Measurements from ENCODE around the gene HECA.
A peak's percentile ranks its signal among the peaks of the same experiment; 100 is the strongest.

Gene HECA

GRCh38 chr6:139173172-139173571, 38.3 kb downstream of the HECA start:
- H3K9ac ChIP-seq: no peak overlapping the region
- TF ChIP-seq Cebpa-rat (IDR thresholded peaks at IDR 0.05): no peak
- H3K36me3 ChIP-seq: peaks cover 70 to 93% (median 81%) of the 10 kb centered on the region in 11 experiments
- H3K9me3 ChIP-seq (replicated peaks in 1 of 11): no peaks in the 10 kb centered on the region; a peak in 1 of 22 replicates
- peaks cover 45 to 61% (median 53%) of the 10 kb centered on the region in 10 experiments for H3K4me1 ChIP-seq
- no peak overlapping the region for H3K4me3 ChIP-seq
- no peak overlapping the region for H3K27ac ChIP-seq
- peaks cover 0 to 100% (median 34%) of the 10 kb centered on the region in 11 experiments; a peak in 15 of 22 replicates for H4K20me1 ChIP-seq
- peak overlapping the region in 4 of 11 experiments; percentile 0 to 13 (median 9); a peak in 4 of 22 replicates for H3K4me2 ChIP-seq
- no peaks in the 10 kb centered on the region for H3K27me3 ChIP-seq

DNA sequence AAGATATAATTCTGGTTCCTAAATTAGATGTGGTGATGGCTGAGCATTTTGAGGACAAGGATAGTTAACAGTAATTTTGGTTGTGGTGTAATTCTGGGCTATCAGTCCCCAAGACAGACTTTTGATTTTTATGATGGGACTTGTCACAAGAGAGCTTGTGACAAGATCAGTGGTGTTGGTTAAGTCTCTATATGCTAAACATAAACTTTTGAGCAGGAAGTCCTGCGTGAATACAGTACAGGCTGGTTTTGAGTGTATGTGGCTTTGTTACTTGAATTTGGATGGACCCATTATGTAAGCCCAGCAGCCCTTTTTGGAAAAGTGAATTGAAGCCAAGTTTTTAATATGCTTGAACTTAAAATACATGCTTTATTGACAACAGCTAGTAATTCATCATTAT, 38.9 kb downstream of the HECA start:
- Histone ChIP-seq H3K9ac (no peak overlapping the region), H3K27ac (no peak overlapping the region), H3K9me3 (replicated peaks in 1 of 11) (no peaks in the 10 kb centered on the region; a peak in 1 of 22 replicates), H3K4me2 (peak overlapping the region in 3 of 11 experiments; percentile 0 to 57 (median 5); a peak in 2 of 22 replicates), H3K27me3 (no peaks in the 10 kb centered on the region), H3K36me3 (peaks cover 68 to 93% (median 81%) of the 10 kb centered on the region in 11 experiments), H4K20me1 (peaks cover 0 to 94% (median 30%) of the 10 kb centered on the region in 11 experiments; a peak in 14 of 22 replicates), H3K4me1 (peaks cover 45 to 63% (median 56%) of the 10 kb centered on the region in 10 experiments), H3K4me3 (no peak overlapping the region)
- no peak for TF ChIP-seq Cebpa-rat (IDR thresholded peaks at IDR 0.05)

DNA sequence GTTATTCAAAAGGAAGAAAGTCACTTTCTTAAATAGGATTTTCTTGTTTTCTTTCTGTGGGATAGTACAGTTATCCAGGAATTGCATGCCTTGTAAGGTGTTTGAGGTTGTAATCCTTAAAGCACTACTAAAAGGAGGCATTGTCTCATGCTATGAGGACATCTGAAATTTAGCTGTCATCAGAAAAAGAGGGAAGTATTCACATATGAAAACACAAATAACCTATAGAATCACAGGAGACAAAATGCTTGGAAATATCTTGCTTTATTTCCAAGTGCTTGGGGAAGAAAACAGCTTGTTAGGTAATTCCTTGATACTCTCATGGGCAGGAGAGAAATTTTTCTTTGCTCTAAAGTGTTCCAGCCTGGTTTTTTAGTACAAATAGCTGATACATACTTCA, 40.1 kb downstream of the HECA start:
- no peaks in the 10 kb centered on the region; a peak in 1 of 22 replicates for H3K9me3 ChIP-seq (replicated peaks in 1 of 11)
- peak overlapping the region; percentile 30 to 65 (median 57); a peak in 20 of 22 replicates for H3K4me2 ChIP-seq
- H3K9ac ChIP-seq: 0 out of 22 replicates have a peak overlapping the region, but pooled peaks of 2 of the 11 experiments have one; percentile 3 to 12
- no peak for TF ChIP-seq Cebpa-rat (IDR thresholded peaks at IDR 0.05)
- peaks cover 45 to 66% (median 56%) of the 10 kb centered on the region in 10 experiments for H3K4me1 ChIP-seq
- no peak overlapping the region for H3K4me3 ChIP-seq
- H3K27ac ChIP-seq: peak overlapping the region in 5 of 11 experiments; percentile 47 to 63 (median 53); a peak in 6 of 22 replicates
- peaks cover 68 to 93% (median 80%) of the 10 kb centered on the region in 11 experiments for H3K36me3 ChIP-seq
- peaks cover 0 to 82% (median 26%) of the 10 kb centered on the region in 11 experiments; a peak in 13 of 22 replicates for H4K20me1 ChIP-seq
- no peaks in the 10 kb centered on the region for H3K27me3 ChIP-seq

- H3K9ac ChIP-seq: 0 out of 22 replicates have a peak overlapping the region, but pooled peaks of 2 of the 11 experiments have one; percentile 3 to 12
Observed at GRCh38 chr6:139175389-139175948, 40.6 kb downstream of the HECA start.

GRCh38 chr6:139181236-139181635, 46.4 kb downstream of the HECA start:
- Histone ChIP-seq H3K4me1 (peaks cover 13 to 46% (median 23%) of the 10 kb centered on the region in 10 experiments), H3K36me3 (peaks cover 48 to 71% (median 55%) of the 10 kb centered on the region in 11 experiments), H3K9ac (no peak overlapping the region), H3K4me2 (no peak overlapping the region), H4K20me1 (peaks cover 0 to 23% (median 0%) of the 10 kb centered on the region in 11 experiments; a peak in 3 of 22 replicates), H3K27me3 (no peaks in the 10 kb centered on the region), H3K27ac (no peak overlapping the region), H3K4me3 (no peak overlapping the region), H3K9me3 (replicated peaks in 1 of 11) (peaks cover 0 to 5% (median 0%) of the 10 kb centered on the region in 11 experiments; a peak in 2 of 22 replicates)
- TF ChIP-seq Cebpa-rat (IDR thresholded peaks at IDR 0.05): no peak

More at GRCh38 chr6:139175389-139175948, 40.6 kb downstream of the HECA start:
- Histone ChIP-seq H3K9me3 (replicated peaks in 1 of 11) (no peaks in the 10 kb centered on the region; a peak in 1 of 22 replicates), H3K27me3 (no peaks in the 10 kb centered on the region), H3K4me2 (peak overlapping the region; percentile 30 to 65 (median 57)), H3K4me1 (peaks cover 45 to 66% (median 56%) of the 10 kb centered on the region in 10 experiments), H4K20me1 (peaks cover 0 to 81% (median 26%) of the 10 kb centered on the region in 11 experiments; a peak in 13 of 22 replicates), H3K4me3 (no peak overlapping the region), H3K36me3 (peaks cover 69 to 93% (median 80%) of the 10 kb centered on the region in 11 experiments), H3K27ac (peak overlapping the region in 6 of 11 experiments; percentile 35 to 63 (median 52); a peak in 9 of 22 replicates)
- TF ChIP-seq Cebpa-rat (IDR thresholded peaks at IDR 0.05): no peak

DNA sequence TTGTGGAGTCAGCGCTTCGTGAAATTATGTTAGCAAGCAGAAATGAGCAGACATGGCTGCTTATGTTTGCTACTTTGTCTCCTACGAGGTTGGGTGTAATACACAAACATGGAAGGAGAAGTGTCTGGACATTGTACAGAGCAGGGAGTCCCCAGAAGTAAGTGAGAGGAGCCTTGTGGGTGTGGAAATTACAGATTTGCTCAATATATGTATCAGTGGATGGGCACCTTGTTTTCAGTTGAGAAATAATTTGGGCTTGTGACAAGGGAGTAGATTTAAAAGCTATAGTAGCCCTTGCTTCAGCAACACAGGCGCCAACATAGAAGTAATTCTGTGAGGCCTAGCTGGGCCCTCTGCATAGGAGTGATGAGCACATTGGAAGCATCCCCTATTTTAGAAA, 49.2 kb downstream of the HECA start:
- TF ChIP-seq Cebpa-rat (IDR thresholded peaks at IDR 0.05): no peak

DNA sequence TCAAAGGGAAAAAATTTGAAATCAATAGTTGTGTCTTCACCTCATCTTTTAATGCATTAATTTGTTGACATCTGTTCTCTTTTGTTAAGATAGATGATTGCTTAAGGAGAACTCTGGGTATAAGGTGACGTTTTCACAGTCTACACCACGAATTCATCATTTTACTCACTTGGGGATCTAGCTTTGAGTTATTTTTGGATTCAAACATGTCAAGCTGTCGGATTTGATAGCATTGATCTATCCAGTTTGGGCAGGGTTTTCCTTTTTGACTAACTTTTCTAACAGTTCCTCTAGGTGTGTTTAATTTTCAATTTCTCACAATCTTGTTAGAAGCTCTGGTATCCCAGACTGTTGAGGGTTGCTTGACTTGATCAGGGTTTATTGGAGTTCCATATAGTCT, 49.6 kb downstream of the HECA start:
- no peak overlapping the region for H3K4me2 ChIP-seq
- H3K9ac ChIP-seq: no peak overlapping the region
- peaks cover 0 to 3% (median 0%) of the 10 kb centered on the region in 11 experiments; a peak in 2 of 22 replicates for H4K20me1 ChIP-seq
- no peak for TF ChIP-seq Cebpa-rat (IDR thresholded peaks at IDR 0.05)
- no peak overlapping the region for H3K4me3 ChIP-seq
- peaks cover 18 to 38% (median 25%) of the 10 kb centered on the region in 11 experiments for H3K36me3 ChIP-seq
- H3K9me3 ChIP-seq (replicated peaks in 1 of 11): peaks cover 0 to 5% (median 0%) of the 10 kb centered on the region in 11 experiments; a peak in 1 of 22 replicates
- no peaks in the 10 kb centered on the region for H3K27me3 ChIP-seq
- peaks cover 0 to 17% (median 0%) of the 10 kb centered on the region in 10 experiments; a peak in 4 of 20 replicates for H3K4me1 ChIP-seq
- no peak overlapping the region for H3K27ac ChIP-seq

More for the DNA sequence above, 49.2 kb downstream of the HECA start:
- no peak overlapping the region for H3K27ac ChIP-seq
- H3K4me3 ChIP-seq: no peak overlapping the region
- H3K27me3 ChIP-seq: no peaks in the 10 kb centered on the region
- H3K4me2 ChIP-seq: peak overlapping the region in 2 of 11 experiments; percentile 24 to 46; a peak in 2 of 22 replicates
- peaks cover 0 to 5% (median 0%) of the 10 kb centered on the region in 11 experiments; a peak in 1 of 22 replicates for H3K9me3 ChIP-seq (replicated peaks in 1 of 11)
- H3K9ac ChIP-seq: no peak overlapping the region
- H3K36me3 ChIP-seq: peaks cover 22 to 42% (median 29%) of the 10 kb centered on the region in 11 experiments
- peaks cover 0 to 3% (median 0%) of the 10 kb centered on the region in 11 experiments; a peak in 2 of 22 replicates for H4K20me1 ChIP-seq
- peaks cover 0 to 18% (median 0%) of the 10 kb centered on the region in 10 experiments; a peak in 4 of 20 replicates for H3K4me1 ChIP-seq

GRCh38 chr6:139186242-139186641, 51.4 kb downstream of the HECA start:
- Histone ChIP-seq H3K9ac (no peak overlapping the region), H3K36me3 (peaks cover 3 to 21% (median 7%) of the 10 kb centered on the region in 11 experiments; a peak in 20 of 22 replicates), H3K4me2 (no peak overlapping the region), H3K27ac (no peak overlapping the region), H4K20me1 (peaks cover 0 to 3% (median 0%) of the 10 kb centered on the region in 11 experiments; a peak in 1 of 22 replicates), H3K27me3 (no peaks in the 10 kb centered on the region), H3K9me3 (replicated peaks in 1 of 11) (peaks cover 0 to 5% (median 0%) of the 10 kb centered on the region in 11 experiments; a peak in 1 of 22 replicates), H3K4me1 (peaks cover 0 to 17% (median 0%) of the 10 kb centered on the region in 10 experiments; a peak in 4 of 20 replicates), H3K4me3 (no peak overlapping the region)
- TF ChIP-seq Cebpa-rat (IDR thresholded peaks at IDR 0.05): no peak

DNA sequence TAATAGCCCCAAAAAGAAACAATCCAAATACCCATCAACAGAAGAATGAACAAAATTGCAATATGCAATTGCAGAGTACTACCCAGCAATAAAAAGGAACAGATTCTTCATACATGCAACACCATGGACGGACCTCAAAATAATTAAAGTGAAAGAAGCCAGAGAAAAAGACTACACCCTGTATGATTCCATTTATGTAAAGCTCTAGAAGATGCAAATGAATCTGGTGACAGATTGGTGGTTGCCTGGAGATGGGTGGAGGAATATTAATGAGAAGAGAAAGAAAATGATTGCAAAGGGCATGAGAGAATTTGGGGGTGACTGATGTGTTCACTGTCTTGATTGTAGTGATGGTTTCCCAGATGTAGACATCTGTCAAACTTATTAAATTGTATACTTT, 51.8 kb downstream of the HECA start:
- H3K27me3 ChIP-seq: no peaks in the 10 kb centered on the region
- peaks cover 0 to 5% (median 0%) of the 10 kb centered on the region in 11 experiments; a peak in 1 of 22 replicates for H3K9me3 ChIP-seq (replicated peaks in 1 of 11)
- H3K36me3 ChIP-seq: peaks cover 0 to 16% (median 2%) of the 10 kb centered on the region in 11 experiments; a peak in 11 of 22 replicates
- no peak for TF ChIP-seq Cebpa-rat (IDR thresholded peaks at IDR 0.05)
- H4K20me1 ChIP-seq: no peaks in the 10 kb centered on the region
- H3K27ac ChIP-seq: no peak overlapping the region
- peaks cover 0 to 17% (median 0%) of the 10 kb centered on the region in 10 experiments; a peak in 4 of 20 replicates for H3K4me1 ChIP-seq
- no peak overlapping the region for H3K4me2 ChIP-seq
- no peak overlapping the region for H3K4me3 ChIP-seq
- no peak overlapping the region for H3K9ac ChIP-seq
